H1 (cell line): ENCODE data around the gene PLEKHG5.

ENCODE experiments used
- CBX5 ChIP-seq: fragments of 300-800, 300-1000 bp; sonication (generic); IDR thresholded peaks from 2 replicates; pipeline ENCODE4 v1.7.1; 2016; ENCODE audit warnings: antibody characterized with exemption, low read length, low read depth
- CEBPB ChIP-seq: IDR thresholded peaks from 2 replicates; pipeline ENCODE4 v1.6.1; 2012; ENCODE audit warnings: low read depth, low read length
- CHD2 ChIP-seq: IDR thresholded peaks from 2 replicates; pipeline ENCODE4 v1.6.1; 2012; ENCODE audit warnings: low read length, improper control_type of control experiment
- CTCF ChIP-seq, 3 experiments: IDR thresholded peaks; 1 replicate in 2 of 3; 2 replicates in 1 of 3; pipeline versions ENCODE4 v1.5.1 to v1.6.1; 2011; ENCODE audit warnings: low read length in 3 of 3, mild to moderate bottlenecking in 3 of 3, inconsistent platforms in 2 of 3, low read depth in 1 of 3, moderate library complexity in 1 of 3; ENCODE audit not compliant: insufficient read depth in 1 of 3; ENCODE audit errors: control extremely low read depth in 1 of 3
- EP300 ChIP-seq, 2 experiments: IDR thresholded peaks; 1 replicate in 1 of 2; 2 replicates in 1 of 2; pipeline ENCODE4 v1.6.1; 2011 to 2012; ENCODE audit warnings: low read depth in 2 of 2, low read length in 2 of 2, mild to moderate bottlenecking in 2 of 2, borderline replicate concordance in 1 of 2, inconsistent platforms in 1 of 2, moderate library complexity in 1 of 2
- EZH2 ChIP-seq: fragments of 200-600 bp; sonication (generic); IDR thresholded peaks from 2 replicates; pipeline ENCODE4 v1.7.1; 2012; ENCODE audit warnings: low read depth, mild to moderate bottlenecking, moderate library complexity, low read length, inconsistent platforms; ENCODE audit not compliant: severe bottlenecking
- KDM5A ChIP-seq: fragments of 200-600 bp; IDR thresholded peaks from 2 replicates; pipeline ENCODE4 v1.7.1; 2012; ENCODE audit warnings: mild to moderate bottlenecking, low read length, inconsistent platforms, mixed read lengths
- MAFK ChIP-seq: IDR thresholded peaks from 2 replicates; pipeline ENCODE4 v1.6.1; 2012; ENCODE audit warnings: low read depth, mild to moderate bottlenecking, improper control_type of control experiment, low read length
- POLR2A ChIP-seq, 2 experiments: IDR thresholded peaks; 1 replicate in 1 of 2; 2 replicates in 1 of 2; pipeline ENCODE4 v1.6.1; 2011; ENCODE audit warnings: low read depth in 2 of 2, low read length in 2 of 2, mild to moderate bottlenecking in 2 of 2; ENCODE audit errors: control extremely low read depth in 1 of 2
- POLR2AphosphoS5 ChIP-seq: IDR thresholded peaks from 2 replicates; pipeline ENCODE4 v1.6.1; 2011; ENCODE audit warnings: low read depth, low read length
- RNF2 ChIP-seq: fragments of 200-900, 300-1000 bp; sonication (generic); IDR thresholded peaks from 2 replicates; pipeline ENCODE4 v1.7.1; 2016; ENCODE audit warnings: borderline replicate concordance, low read depth, mild to moderate bottlenecking, antibody characterized with exemption, low read length; ENCODE audit not compliant: poor library complexity, severe bottlenecking; ENCODE audit errors: missing control alignments
- SRF ChIP-seq: IDR thresholded peaks from 2 replicates; pipeline ENCODE4 v1.6.1; 2011; ENCODE audit warnings: mild to moderate bottlenecking, low read depth, low read length, moderate library complexity
- SUZ12 ChIP-seq: fragments of 200-600 bp; sonication (generic); IDR thresholded peaks from 2 replicates; pipeline ENCODE4 v1.6.1; 2012; ENCODE audit warnings: mild to moderate bottlenecking, inconsistent platforms, low read length, moderate library complexity, mixed read lengths

GRCh38 chr1:6501279-6501813, 9.9 kb upstream of the PLEKHG5 start:
- TF ChIP-seq EP300 (IDR thresholded peaks at IDR 0.05; ENCODE audit: borderline replicate concordance in 1 of 2, low read depth in 2 of 2, low read length in 2 of 2) (no peak), MAFK (no peak), CHD2 (no peak), POLR2A (IDR thresholded peaks at IDR 0.05; ENCODE audit: control extremely low read depth in 1 of 2, low read depth in 2 of 2, low read length in 2 of 2) (no peak), SRF (no peak), CTCF (IDR thresholded peaks at IDR 0.05; ENCODE audit: control extremely low read depth in 1 of 3, insufficient read depth in 1 of 3, low read depth in 1 of 3, low read length in 3 of 3) (no peak), SUZ12 (no peak), EZH2 (no peak), POLR2AphosphoS5 (no peak), CBX5 (no peak), CEBPB (no peak), KDM5A (no peak), RNF2 (no peak)
